ENCODE results near the gene HNRNPA3.
"Not testable (repeated sequence)": the region's sequence is repeated elsewhere in the genome, so short reads cannot be mapped to it uniquely, and the experiment has no call there.

The HNRNPA3 gene

DNA sequence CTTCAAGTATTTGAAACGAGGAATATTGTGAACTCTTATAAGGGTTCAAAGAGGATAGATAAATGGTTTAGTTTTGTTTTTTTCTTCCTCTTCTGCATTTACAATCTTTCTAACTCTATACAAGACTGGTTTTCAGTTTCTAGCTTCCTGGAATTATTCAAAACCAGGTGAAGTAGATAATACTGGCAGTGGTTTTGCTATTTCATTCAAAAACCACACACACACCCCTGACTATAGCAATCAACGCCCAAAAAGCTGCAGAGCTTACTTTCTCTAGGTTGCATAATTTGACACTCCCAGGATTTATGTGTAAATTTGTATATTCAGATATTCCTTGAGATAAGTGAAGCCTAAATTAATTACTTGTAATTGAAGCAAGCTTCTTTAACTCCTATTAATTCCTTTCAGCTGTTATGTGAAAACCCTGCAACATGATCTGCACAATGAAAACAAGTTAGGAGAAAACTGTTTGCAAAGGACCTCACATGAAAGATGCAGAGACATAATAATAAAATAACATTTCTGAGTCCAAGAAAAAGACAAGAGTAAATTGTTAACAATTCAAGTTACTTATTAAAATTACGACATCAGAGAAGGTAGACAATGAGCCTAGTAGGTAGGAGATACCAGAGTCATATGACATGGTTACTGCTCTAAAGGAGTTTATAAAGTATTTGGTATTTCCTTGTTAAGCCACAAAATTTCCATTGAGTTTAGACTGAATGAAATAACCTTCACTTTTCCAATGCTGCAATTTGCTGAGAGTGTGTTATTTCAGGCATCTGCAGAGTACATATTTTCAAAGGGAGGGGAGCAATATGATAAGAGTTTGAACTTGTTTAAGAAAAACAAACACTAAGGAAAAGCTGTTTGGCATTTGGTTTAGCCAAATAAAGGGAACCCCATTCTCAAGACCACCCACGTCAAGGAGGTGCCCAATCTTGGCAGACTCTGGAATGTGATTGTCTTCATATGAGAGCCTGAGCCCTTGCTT lies 53.5 kb downstream of the HNRNPA3 start:
- no peak for DNase-seq (ENCODE audit: low read depth)
- H3K4me3 ChIP-seq (ENCODE audit: low read depth, low read length): no peak overlapping the region
- no peak for TF ChIP-seq CTCF (IDR thresholded peaks at IDR 0.05; ENCODE audit: control insufficient read depth, extremely low read depth, insufficient read depth)

GRCh38 chr2:177266955-177267354 lies 54.4 kb downstream of the HNRNPA3 start:
- H3K4me3 ChIP-seq (ENCODE audit: low read depth, low read length); DNase-seq (ENCODE audit: low read depth): not testable (repeated sequence)

DNA sequence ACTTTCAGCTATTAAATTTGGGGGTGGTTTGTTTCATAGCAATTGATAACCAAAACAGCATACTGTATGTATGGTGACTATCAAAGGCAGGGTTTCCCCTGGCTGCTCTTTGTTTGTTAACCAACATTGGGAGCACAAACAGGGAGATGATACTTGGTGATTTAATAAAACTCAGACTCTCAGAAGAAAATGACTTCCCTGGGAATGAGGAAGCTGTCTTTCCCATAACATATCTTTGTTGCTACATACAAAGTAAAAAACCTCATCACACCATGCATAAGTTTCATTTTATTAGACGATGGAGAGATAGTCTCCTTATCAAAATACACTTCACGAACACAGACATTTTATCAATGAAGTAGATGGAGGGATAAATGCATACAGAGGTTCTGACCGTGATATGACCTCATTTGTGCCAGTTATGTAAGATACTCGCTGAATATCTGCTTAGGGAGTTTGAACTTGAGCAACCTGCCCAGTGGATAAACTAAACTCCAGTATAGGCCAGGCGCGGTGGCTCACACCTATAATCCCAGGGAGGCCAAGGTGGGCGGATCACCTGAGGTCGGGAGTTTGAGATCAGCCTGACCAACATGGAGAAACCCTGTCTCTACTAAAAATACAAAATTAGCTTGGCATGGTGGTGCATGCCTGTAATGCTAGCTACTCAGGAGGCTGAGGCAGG lies 55.7 kb downstream of the HNRNPA3 start:
- TF ChIP-seq CTCF (IDR thresholded peaks at IDR 0.05; ENCODE audit: control insufficient read depth, extremely low read depth, insufficient read depth): no peak
- no peak overlapping the region for H3K4me3 ChIP-seq (ENCODE audit: low read depth, low read length)
- DNase-seq (ENCODE audit: low read depth): no peak

DNA sequence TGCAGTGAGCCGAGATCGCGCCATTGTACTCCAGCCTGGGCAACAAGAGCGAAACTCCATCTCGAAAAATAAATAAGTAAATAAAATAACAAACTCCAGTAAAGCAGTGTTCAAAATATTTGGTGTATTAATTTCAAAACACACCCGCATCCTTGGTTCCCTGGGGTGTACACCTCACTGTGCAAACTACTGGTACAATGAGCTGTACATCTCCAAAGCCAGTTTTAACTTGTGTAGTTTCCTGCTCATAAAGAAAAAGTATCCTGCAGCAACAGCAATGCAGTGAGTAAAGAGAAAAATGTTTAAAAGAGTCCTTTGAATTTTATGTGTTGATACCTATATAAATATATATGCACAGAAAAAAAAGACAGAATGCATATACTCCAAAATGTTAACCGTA lies 56.3 kb downstream of the HNRNPA3 start:
- no peak overlapping the region for H3K4me3 ChIP-seq (ENCODE audit: low read depth, low read length)
- no peak for TF ChIP-seq CTCF (IDR thresholded peaks at IDR 0.05; ENCODE audit: control insufficient read depth, extremely low read depth, insufficient read depth)
- no peak for DNase-seq (ENCODE audit: low read depth)

DNA sequence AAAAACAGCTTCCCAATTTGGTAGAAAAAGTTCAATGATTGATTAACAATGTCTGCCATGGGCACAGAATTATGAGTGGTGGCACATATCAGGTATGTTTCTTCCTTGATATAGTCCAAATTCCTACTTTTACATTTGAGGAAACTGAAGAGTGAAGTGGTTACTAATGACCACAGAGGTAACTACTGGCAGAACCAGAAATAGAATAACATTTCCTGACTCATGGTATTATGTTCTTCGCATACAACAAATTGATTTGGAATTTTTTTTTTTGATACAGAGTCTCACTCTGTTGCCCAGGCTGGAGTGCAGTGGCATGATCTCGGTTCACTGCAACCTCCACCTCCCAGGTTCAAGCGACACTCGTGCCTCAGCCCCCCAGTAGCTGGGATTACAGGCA lies 57.9 kb downstream of the HNRNPA3 start:
- H3K4me3 ChIP-seq (ENCODE audit: low read depth, low read length): no peak overlapping the region
- no peak for TF ChIP-seq CTCF (IDR thresholded peaks at IDR 0.05; ENCODE audit: control insufficient read depth, extremely low read depth, insufficient read depth)
- DNase-seq (ENCODE audit: low read depth): no peak

- no peak for DNase-seq (ENCODE audit: low read depth)
- H3K4me3 ChIP-seq (ENCODE audit: low read depth, low read length): no peak overlapping the region
- no peak for TF ChIP-seq CTCF (IDR thresholded peaks at IDR 0.05; ENCODE audit: control insufficient read depth, extremely low read depth, insufficient read depth)
These were observed 59.5 kb downstream of the HNRNPA3 start for GRCh38 chr2:177271981-177272666.

DNA sequence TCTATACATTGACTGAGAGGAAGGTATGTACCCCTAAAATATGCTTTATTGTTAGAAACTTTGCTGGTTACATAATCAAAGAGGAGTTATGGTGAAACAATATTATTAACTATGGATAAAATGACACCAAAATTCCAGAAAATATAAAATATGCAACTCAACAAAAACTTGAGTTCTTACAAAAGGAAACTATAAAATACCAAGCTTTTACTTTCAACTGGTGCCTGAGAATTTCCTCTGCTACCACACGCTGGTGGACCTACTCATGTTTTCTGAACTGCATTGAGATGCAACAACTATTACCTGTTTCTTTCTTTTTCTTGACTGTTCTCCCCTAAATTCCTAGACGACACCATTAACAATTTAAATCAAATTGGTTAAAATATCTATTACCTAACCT lies 60.2 kb downstream of the HNRNPA3 start:
- no peak for TF ChIP-seq CTCF (IDR thresholded peaks at IDR 0.05; ENCODE audit: control insufficient read depth, extremely low read depth, insufficient read depth)
- DNase-seq (ENCODE audit: low read depth): no peak
- no peak overlapping the region for H3K4me3 ChIP-seq (ENCODE audit: low read depth, low read length)
